ENCODE measurements around the gene RAB13. TPM values are rescaled to one million over a fixed set of nuclear protein-coding genes. Genes with fewer than 3 reads are reported as not detected.

Gene RAB13
- total and polyA plus RNA-seq, 2 of the 13 experiments (the other 11 are each of a cell fraction or from before 2014, with no cell fraction given), result 15.9 to 24.7 TPM

- no peak for TF ChIP-seq RERE (CRISPR knock-in tag; IDR thresholded peaks at IDR 0.05; ENCODE audit: low read depth)
- peak; percentile 15; the same call in 1 of the 2 replicates for TF ChIP-seq ZBTB38 (CRISPR knock-in tag; IDR thresholded peaks at IDR 0.05)
- no peak for TF ChIP-seq ZNF451 (CRISPR knock-in tag; IDR thresholded peaks at IDR 0.05)
- TF ChIP-seq PHF8 (CRISPR knock-in tag; IDR thresholded peaks at IDR 0.05), result peak; percentile 67; the same call in 1 of the 2 replicates
- no peak for TF ChIP-seq NFAT5 (CRISPR knock-in tag; IDR thresholded peaks at IDR 0.05)
- TF ChIP-seq TRAFD1 (CRISPR knock-in tag; IDR thresholded peaks at IDR 0.05; ENCODE audit: borderline replicate concordance), result 0 out of 2 replicates have a peak, but pooled peaks have one; percentile 83
- TF ChIP-seq ZNF572 (CRISPR knock-in tag; IDR thresholded peaks at IDR 0.05), result 0 out of 2 replicates have a peak, but pooled peaks have one; percentile 40
- 0 out of 2 replicates have a peak, but pooled peaks have one; percentile 31 for TF ChIP-seq ELF1 (CRISPR knock-in tag; IDR thresholded peaks at IDR 0.05)
- TF ChIP-seq ZNF251 (CRISPR knock-in tag; IDR thresholded peaks at IDR 0.05), result no peak
- TF ChIP-seq RAD21 (CRISPR knock-in tag; IDR thresholded peaks at IDR 0.05), result no peak
- no peak for TF ChIP-seq RFXAP (CRISPR knock-in tag; IDR thresholded peaks at IDR 0.05; ENCODE audit: borderline replicate concordance)
- TF ChIP-seq ZNF441 (CRISPR knock-in tag; IDR thresholded peaks at IDR 0.05; ENCODE audit: borderline replicate concordance), result peak; percentile 58; the same call in 1 of the 2 replicates
- 0 out of 2 replicates have a peak, but pooled peaks have one; percentile 14 for TF ChIP-seq ZNF343 (CRISPR knock-in tag; IDR thresholded peaks at IDR 0.05)
Observed at GRCh38 chr1:153945795-153946621, 40.1 kb downstream of the RAB13 start (continued).
